Neutrophil (primary cell): ENCODE measurements around the gene ZBTB47.

Experiments
- H3K27ac ChIP-seq: fragments of 200-600 bp; sonication (generic); 2 replicates; pipeline ENCODE4 v1.5.1; 2016; ENCODE audit warnings: mild to moderate bottlenecking, moderate library complexity
- H3K27me3 ChIP-seq: fragments of 200-600 bp; sonication (generic); 2 replicates; pipeline ENCODE4 v1.6.0; 2016; ENCODE audit warnings: mild to moderate bottlenecking
- H3K36me3 ChIP-seq: fragments of 200-600 bp; sonication (generic); 2 replicates; pipeline ENCODE4 v1.5.1; 2017
- H3K4me1 ChIP-seq, 2 experiments: fragments of 200-600 bp in 1 of 2; sonication (generic) in 1 of 2; 1 replicate in 1 of 2; 2 replicates in 1 of 2; pipeline versions ENCODE4 v1.5.1 to v1.6.1; 2013 to 2016; ENCODE audit warnings: low read depth in 1 of 2, low read length in 1 of 2, mild to moderate bottlenecking in 1 of 2, moderate library complexity in 1 of 2; ENCODE audit not compliant: control insufficient read depth in 1 of 2, insufficient read depth in 1 of 2
- H3K4me3 ChIP-seq, 2 experiments: fragments of 200-600 bp in 1 of 2; sonication (generic) in 1 of 2; 1 replicate in 1 of 2; 2 replicates in 1 of 2; pipeline ENCODE4 v1.5.1; 2013 to 2016; ENCODE audit warnings: low read depth in 1 of 2, low read length in 1 of 2, mild to moderate bottlenecking in 1 of 2, moderate library complexity in 1 of 2
- H3K9me3 ChIP-seq: fragments of 200-600 bp; sonication (generic); 2 replicates; pipeline ENCODE4 v1.5.1; 2016
- CTCF ChIP-seq: fragments of 200-600 bp; sonication (generic); IDR thresholded peaks from 2 replicates; pipeline ENCODE4 v1.5.1; 2016; ENCODE audit warnings: antibody characterized with exemption

Gene ZBTB47

GRCh38 chr3:42692667-42693529 is 39.4 kb downstream of the ZBTB47 start:
- no peaks in the 10 kb centered on the region for H3K4me1 ChIP-seq
- no peak overlapping the region for H3K27ac ChIP-seq
- TF ChIP-seq CTCF: no peak
- no peak overlapping the region for H3K4me3 ChIP-seq
- no peaks in the 10 kb centered on the region for H3K36me3 ChIP-seq
- no peaks in the 10 kb centered on the region for H3K9me3 ChIP-seq
- peaks cover 54% of the 10 kb centered on the region for H3K27me3 ChIP-seq

- no peak for TF ChIP-seq CTCF
- H3K9me3 ChIP-seq: no peaks in the 10 kb centered on the region
Measured at GRCh38 chr3:42693530-42693930, 40.0 kb downstream of the ZBTB47 start.

GRCh38 chr3:42694366-42694765 is 40.9 kb downstream of the ZBTB47 start:
- Histone ChIP-seq H3K36me3 (no peaks in the 10 kb centered on the region), H3K27me3 (peaks cover 42% of the 10 kb centered on the region), H3K9me3 (no peaks in the 10 kb centered on the region), H3K4me3 (no peak overlapping the region), H3K27ac (no peak overlapping the region), H3K4me1 (peaks cover 4 to 7% of the 10 kb centered on the region in 2 experiments)
- TF ChIP-seq CTCF: no peak

More at GRCh38 chr3:42693530-42693930, 40.0 kb downstream of the ZBTB47 start:
- no peak overlapping the region for H3K4me3 ChIP-seq
- H3K27ac ChIP-seq: no peak overlapping the region
- H3K4me1 ChIP-seq: peaks cover under 1 to 3% of the 10 kb centered on the region in 2 experiments
- H3K36me3 ChIP-seq: no peaks in the 10 kb centered on the region
- peaks cover 50% of the 10 kb centered on the region for H3K27me3 ChIP-seq

- H3K27ac ChIP-seq: no peak overlapping the region
- H3K9me3 ChIP-seq: no peaks in the 10 kb centered on the region
- H3K36me3 ChIP-seq: no peaks in the 10 kb centered on the region
- peaks cover 4 to 7% of the 10 kb centered on the region in 2 experiments for H3K4me1 ChIP-seq
- no peak overlapping the region for H3K4me3 ChIP-seq
- TF ChIP-seq CTCF: no peak
- H3K27me3 ChIP-seq: peaks cover 29% of the 10 kb centered on the region
Measured at GRCh38 chr3:42696356-42697288, 43.1 kb downstream of the ZBTB47 start.

GRCh38 chr3:42697289-42698051 is 44.0 kb downstream of the ZBTB47 start:
- TF ChIP-seq CTCF: no peak
- H3K4me3 ChIP-seq: no peak overlapping the region
- no peak overlapping the region for H3K27ac ChIP-seq

More at GRCh38 chr3:42697289-42698051, 44.0 kb downstream of the ZBTB47 start:
- Histone ChIP-seq H3K9me3 (no peaks in the 10 kb centered on the region), H3K4me1 (peaks cover 4 to 7% of the 10 kb centered on the region in 2 experiments), H3K27me3 (peaks cover 33% of the 10 kb centered on the region), H3K36me3 (no peaks in the 10 kb centered on the region)
